Cortex of kidney (tissue), 1 donor: ENCODE data around the gene POLA1.

ENCODE experiments used
- DNase-seq: peaks from one replicate; lab custom pipeline; 2025; lab: John Stamatoyannopoulos, UW

Gene POLA1

DNA sequence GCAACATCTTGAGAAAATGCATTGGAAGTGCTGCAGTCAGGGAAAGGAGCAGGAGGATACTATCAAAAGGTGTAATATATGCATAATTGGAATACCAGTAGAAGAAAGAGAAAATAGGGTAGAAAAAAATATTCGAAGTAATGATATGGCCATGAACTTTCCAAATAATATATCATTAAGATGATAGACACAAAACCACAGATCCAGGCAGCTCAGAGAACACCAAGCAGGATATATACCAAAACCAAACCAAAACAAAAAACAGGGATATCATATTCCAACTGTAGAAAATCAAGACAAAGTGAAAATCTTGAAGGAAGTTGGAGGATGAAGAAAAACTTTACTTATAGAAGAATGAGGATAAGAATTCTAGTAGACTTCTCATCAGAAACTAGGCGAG, 9.7 kb upstream of the POLA1 start:
- no peak for DNase-seq

DNA sequence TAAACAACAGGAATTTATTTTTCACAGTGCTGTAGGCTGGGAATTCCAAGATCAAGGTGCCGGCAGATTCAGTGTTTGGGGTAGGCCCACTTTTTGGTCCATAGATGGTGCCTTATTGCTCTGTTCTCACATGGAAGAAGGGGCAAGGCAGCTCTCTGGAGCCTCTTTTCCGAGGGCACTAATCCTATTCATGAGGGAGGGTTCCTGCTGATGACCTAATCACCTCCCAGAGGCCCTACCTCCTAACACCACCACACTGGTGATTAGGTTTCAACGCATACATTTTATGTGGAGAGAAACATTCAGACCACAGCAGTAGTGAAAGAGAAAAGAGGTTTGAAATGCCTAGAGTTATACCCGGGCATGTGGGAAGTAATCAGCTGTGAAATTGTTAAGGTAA, 1.4 kb upstream of the POLA1 start:
- DNase-seq, result no peak

DNA sequence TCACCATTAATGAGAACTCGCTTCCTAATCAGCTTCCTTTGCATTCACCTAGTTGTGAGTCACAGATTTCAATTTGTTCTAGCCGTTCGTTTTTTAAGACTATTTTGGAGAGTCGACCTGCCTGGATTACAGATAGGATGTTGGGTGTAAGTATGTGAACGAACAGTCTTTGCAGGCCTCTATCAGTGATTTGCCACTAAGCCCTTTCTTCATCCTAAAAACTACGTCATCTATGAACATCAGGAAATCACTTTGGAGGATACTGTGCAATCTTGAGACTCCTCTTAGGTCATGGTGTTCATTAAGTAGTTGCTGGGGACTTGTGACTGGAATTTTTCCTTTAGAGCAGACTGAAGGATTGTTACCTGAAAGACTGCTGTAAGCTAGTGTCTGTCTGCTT, 1.1 kb downstream of the POLA1 start:
- no peak for DNase-seq

DNA sequence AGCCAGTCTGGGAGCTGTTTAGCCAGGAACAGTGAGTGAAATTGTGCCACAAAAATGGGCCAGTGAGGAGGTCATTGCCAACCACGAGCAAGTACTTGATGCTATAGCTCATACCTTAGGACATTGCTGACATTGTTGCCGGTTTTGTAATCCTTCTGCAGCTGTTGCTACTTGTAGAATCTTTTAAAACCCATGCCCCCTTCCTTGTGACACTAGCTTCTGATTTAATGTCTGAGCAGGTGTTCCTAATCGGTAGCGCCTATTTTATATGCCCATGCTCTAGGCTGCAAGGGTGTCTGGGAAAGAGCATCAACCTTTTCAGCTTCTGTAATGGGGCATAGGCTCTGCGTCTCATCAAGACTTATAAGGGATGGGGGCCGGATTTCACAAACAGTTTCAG, 2.6 kb downstream of the POLA1 start:
- no peak for DNase-seq

DNA sequence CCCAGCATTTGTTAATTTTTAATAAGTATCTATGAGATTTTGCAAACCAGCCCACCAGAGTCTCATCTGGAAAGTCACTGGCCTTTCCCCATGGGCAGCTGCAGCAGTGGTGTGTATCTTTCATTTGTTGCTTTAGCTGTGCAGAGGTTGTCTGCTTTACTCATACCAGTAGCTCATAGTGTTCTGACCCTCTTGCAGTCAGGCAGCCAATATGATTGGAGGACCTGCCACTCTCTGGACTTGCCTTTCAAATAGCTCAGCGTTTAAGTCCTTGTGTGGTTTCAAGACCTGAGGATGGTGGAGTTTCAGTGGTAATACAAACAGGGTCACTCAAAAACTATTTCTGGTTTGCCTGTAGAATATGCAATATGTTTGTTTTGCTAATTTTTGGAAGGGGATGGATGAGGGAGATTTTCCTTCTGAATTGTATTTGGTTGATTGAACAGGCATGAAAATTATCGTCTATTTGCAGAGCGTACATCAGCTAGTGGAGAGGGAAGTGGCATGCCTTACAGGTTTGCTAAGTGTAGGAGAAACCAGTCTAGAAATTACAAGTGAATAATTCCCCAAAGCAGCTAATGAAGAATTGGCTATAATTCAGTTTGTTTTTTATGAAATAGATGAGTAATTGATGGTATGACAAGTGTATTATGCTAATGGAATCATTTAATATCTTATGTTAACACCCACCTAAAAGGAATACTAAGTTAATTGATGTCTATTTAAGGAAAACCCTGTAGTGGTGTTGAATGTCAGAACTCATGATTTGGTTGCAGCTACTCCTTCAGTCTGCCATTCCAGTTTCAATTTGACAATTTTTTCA, 8.9 kb downstream of the POLA1 start:
- DNase-seq, result no peak

DNA sequence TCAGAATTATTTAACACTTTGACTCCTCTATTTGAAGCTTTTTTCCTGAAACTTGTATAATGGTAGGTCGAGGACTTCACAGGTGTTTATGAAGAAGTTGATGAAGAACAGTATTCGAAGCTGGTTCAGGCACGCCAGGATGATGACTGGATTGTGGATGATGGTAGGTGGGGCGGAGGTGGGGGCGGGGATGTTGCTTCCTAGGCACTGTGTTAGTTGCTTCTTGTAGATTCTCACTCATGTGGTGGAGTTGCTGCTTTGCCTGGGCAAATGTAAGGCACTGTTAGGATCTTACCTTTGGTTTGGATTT, 9.4 kb downstream of the POLA1 start:
- no peak for DNase-seq

DNA sequence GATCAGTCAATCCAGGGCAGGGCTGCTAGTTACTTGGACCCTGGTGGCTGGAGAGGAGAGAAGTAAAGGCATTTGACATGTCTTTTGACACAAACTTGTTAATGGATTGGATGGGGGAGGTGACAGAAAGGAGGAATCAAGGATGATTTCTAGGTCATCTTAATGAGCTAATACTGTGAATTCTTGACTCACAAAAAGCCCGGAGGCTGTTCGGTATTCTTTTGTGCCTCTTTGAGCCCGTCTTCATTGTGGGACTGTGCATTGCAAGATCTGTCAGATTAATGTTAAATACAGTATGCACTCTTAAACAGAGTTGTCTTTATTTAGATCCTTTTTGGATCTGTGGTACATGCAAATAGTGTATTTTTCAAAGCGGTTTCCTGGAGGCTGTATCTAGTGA, 25.1 kb downstream of the POLA1 start:
- no peak for DNase-seq

DNA sequence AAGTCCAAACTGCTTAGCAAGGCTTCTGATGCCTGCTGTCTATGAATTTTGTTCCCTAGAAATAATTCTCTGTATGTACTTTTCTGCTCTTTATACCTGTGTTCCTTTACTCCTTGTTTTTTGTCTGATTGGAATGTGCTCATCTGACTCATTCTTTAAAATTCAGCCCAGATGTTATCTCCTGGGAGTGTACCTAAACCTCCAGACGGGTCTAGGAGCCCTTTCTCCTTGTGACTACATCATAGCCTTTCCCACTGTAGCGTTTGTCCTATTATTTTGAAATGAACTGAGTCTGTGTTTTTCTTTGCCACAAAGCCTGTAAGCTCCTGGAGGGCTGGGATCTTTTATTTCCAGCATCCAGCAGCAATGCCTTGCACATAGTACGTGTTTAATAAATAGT, 26.3 kb downstream of the POLA1 start:
- DNase-seq, result no peak

DNA sequence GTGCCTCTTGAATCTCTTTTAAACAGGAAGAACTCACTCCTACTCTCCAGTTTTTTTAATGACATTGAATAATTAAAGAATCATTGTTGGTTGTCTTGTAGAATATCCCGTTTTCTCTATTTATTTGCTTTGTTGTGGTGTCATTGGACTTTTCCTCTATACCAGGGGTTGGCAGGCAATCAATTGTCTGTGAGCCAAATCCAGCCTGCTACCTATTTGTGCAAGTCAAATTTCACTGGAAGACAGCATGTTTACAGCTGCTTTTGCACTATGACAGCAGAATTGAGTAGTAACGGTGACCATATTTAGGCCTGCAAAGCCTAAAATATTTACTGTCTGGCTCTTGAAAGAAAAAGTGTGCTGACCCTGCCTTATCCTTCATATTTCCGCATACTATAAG, 34.8 kb downstream of the POLA1 start:
- no peak for DNase-seq

DNA sequence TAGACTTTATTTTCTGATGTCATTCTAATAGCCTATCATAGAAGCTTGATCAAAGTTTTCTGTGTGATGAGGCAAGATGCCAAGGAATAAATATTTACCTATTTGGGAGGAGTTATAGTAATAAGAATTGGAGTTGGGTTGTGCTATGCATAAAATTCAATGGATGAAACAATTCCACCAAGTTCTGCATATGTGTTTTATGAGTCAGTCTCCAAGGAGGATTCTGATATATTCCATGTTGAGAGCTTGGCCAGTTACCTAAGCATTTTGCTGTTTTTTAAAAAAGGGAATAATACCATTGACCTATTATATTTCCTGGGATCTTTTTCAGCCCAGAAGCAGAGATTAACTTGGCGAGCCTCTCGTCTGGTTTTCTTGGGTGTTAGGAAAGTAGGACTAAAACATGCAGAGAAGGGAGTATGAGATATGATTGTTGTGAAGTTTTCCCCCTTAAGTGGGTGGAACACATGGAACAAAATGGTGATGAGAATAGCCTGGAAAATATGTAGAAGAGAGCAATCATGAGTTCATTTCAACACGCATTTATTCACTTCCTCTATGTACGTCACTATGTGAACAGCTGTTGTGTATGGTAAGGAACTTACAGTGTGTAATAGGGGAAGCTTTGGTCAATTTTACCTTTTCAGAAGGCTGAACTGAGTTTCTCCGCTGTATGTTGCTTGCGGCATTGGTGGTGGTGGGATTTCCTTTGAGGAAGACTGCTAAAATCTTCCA, 39.2 kb downstream of the POLA1 start:
- DNase-seq, result no peak

DNA sequence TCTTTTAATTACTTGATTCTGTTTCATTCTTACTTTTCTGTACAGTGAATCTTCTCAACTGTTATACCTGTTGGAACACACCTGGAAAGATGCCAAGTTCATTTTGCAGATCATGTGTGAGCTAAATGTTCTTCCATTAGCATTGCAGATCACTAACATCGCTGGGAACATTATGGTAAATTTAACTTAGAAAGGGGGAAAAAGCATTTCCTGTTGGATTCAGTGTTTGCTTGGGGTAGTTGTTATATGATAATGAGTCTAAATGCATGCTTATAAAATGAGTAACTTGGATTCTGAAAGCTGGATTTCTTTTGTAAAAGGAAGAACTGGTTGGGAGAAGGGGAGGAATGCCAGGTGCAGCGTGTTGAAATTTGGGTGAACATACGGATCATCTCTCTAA, 47.6 kb downstream of the POLA1 start:
- no peak for DNase-seq

DNA sequence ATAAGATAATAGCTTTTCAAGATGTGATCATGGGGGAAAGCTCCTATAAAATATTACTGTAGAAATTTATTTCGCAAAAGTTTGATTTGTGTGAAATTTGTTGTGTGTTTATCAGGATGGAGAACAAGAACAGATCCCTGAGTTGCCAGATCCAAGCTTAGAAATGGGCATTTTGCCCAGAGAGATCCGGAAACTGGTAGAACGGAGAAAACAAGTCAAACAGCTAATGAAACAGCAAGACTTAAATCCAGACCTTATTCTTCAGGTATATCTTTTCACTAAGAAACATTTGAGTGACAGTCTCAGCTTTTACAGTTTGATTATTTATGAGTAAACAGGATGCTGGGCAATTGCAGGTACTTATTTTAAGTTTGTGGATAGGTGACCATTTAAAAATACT, 54.5 kb downstream of the POLA1 start:
- no peak for DNase-seq

DNA sequence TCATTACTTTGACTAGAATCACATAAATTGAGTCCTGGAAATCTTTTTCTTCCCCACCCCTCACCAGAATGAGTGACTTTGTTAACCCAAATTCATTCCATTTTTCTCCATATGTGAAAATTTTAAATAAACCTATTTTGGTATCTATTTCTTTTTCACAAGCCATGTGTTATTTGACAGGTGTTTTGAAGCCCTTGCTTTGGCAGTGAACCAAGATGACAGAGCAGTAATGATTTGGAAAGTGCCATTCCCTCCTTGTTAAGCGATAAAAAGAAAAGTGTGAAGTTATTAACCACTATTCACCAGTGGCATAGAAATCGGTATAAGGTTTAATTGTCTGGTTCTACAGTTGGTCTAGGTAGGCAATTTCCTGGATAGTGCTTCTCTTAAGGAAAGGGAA, 66.1 kb downstream of the POLA1 start:
- DNase-seq, result no peak

DNA sequence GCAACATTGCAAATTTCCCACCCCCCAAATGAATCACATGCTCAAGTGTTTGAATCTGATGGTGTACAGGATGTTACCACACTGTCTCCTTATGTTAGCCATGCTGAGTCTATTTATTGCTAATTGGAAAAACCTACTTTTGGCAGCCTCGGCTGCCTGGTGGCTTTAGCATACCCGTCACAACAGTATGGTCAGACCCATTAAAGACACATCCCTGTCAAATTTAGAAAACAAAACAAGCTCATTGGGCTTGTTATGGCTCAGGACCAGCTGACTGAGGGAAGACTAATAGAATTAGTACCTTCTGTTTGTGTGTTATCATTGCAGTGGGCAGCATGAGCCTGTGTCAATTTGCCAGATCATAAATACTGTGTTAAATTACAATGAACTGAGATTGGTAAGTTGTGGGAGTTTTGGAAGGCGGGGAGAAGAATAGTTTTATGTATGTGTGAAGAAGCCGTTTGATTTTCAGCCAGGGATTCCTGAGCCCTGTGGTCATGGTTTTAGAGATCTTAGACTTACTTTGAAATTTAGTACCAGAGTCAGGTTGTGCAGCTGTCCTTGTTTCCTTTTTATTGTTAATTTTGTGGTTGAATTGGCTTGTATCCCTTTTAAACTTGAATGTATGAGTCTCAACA, 66.8 kb downstream of the POLA1 start:
- no peak for DNase-seq

DNA sequence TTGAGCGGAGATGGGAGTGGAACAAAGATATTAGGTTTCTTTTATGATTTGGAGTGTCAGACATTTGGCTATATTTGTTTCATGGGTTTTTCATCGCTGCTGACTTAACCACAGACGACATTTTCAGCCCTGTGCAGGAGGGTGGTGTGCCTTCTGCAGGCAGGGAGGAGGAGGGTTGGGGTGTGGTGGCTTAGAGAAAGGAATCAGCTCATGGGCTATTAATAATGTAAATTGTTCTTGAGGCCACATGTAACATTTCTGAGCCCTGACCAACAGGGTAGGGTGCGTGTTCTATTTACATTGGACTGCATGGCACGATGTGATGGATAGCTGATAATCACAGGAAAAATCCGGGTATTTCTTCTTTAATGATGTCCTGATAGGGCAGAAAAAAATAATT, 67.6 kb downstream of the POLA1 start:
- no peak for DNase-seq

DNA sequence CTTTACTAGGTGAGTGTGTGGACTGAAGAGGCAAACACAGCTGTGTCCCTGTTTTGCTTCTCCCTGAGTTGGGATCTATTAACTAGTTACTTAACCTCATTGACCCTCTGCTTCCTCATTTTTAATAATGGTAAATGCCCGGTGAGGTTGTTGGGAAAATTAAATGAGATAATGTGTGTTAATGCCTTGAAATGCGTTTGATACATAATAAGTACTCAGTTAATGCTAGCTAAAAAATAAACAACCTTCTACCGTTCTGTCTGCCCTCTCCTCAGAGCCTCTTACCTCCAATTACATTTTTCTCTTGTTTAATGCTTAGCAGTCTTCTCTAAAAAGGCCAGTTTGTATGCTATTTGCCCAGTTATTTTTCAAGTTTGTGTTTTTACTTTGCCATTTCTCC, 70.3 kb downstream of the POLA1 start:
- no peak for DNase-seq

DNA sequence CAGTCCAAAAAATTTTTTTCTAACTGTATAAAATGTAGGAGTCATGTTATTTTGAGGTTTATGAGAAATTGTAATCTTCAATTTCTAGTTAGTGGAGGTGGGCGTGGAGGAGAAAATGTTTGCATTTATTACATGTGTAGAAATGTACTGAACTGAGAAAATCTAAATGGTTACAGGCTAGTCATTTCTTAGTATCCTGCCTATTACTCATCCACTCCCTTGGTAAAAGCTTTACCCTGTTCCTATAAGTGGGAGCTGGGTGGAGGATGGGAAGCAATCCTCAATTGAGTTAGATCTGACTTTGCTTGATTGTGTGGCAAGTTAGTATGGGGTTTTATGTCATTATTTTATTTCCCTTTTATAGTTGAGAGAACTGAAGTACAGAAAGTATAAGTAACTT, 73.8 kb downstream of the POLA1 start:
- no peak for DNase-seq

DNA sequence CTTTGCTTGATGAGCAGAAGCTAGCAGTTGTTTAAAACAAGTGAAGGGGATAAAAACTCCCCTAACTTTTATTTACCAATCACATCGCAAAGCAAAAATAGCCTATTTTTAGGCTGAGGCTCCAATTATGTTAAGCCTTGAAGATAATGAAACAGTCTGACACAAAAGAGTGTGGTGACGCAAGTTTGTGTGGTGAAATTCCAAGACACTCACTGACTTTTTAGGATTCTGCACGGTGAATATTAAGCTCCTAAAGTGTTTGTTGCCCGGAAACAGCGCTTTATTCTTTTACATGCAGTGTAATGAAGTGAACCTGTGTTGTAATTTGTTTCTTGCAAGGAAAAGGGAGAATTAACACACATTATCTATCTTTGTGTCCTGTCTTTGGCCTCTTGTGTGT, 74.8 kb downstream of the POLA1 start:
- DNase-seq, result no peak

DNA sequence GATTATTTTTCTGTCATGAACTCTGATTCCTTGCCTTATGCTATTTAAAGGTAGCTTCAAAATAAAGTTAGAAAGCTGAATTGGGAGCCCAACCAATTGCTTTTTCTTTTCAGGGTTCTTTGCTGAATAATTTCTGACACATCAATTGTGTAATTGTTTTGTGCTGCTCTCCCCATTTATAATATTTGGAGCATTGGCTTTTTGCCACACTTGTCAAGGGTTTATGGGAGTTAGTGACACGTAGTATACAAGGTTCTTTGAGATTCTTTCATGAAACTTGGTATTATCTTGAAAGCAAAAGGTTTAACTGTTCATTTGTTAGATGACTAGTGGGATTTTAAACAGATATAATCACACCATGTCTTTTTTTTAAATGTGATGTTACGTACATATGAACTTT, 80.9 kb downstream of the POLA1 start:
- no peak for DNase-seq

DNA sequence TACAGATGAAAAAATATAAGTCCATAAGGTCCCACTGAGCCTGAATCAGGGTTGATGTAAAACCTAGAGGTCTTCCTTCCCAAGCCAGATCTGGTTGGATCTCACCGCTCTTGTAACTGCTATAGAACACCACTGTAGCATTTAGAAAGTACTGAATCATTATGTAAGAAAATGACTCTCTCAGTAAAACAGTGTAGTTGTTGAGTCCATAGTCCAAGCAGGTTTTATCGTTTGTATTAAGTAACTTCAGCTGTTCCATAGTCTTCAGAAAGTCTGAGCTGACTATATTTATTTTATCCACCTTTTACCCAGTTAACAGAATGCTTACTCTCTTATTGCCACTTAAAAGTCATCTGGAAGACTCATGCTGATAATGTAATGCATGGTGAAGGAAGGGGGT, 82.2 kb downstream of the POLA1 start:
- no peak for DNase-seq

DNA sequence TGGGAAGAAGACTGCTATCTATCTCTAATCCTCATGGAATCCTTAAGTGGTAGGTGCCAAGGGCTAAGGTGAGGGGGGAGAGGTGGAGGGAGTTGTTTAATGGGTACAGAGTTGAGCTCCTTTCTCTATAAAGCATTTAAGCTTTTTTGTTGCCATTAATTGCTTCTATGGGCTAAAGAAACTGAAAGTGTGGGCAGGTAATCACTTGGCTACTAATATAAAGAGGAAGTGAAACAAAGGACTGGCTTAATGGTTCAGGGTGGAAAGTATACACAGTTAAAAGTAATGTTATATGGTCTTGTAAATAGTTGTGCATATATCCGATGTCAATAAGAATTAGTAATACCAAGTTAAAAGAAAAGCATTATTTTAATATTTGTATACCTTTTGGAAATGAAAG, 83.9 kb downstream of the POLA1 start:
- DNase-seq, result no peak

DNA sequence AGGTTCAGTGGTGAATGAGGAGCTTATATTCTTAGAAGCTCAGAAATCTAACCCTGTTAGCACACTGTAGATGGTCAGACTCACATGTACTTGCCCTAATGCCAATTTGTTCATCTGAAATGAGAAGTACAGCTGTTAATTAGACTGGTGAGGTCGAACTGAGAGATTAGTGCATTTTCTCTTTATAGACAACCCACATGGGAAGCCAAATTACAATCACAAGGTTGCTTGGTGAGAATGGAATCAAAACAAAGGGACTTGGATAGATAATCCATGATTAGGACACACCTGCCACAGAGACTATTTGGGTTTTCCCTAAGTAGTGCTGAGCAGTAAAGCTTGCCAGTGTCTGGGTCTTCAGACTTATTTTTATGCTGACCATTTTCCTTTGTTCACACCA, 88.3 kb downstream of the POLA1 start:
- DNase-seq, result no peak

DNA sequence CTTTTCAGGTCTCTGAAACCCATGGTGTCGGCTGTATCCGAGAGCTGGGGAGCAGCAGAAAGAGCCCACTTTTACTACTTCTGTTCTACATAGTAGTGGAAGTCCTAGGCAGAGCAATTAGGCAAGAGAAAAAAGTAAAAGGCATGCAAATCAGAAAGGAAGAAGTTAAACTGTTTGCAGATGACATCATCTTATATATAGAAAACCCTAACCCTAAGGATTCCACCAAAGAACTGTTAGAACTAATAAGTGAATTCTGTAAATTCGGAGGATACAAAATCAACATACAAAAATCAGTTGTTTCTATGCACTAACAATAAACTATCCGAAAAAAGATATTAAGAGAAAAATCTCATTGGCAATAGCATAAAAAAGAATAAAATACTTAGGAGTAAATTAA, 95.3 kb downstream of the POLA1 start:
- no peak for DNase-seq

DNA sequence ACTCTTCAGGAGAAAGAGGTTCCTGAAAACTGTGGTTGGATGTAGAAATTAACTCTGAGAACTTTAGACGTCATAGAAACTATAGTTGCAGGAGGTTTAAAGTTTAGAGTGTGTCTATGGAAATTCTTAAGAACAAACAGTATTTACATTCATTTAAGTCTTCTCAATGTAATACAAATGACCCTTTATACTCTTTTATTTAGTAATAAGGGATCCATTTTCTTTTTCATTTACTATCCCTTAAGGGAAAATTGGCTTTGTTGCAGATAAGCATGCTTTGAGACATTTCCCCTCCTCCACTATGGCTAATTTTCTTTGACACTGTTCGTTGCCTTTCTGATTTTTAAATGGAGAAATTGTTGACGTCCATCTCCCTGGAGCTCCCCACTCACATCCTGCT, 96.4 kb downstream of the POLA1 start:
- no peak for DNase-seq
